Testis (tissue), 3 donors: ENCODE data around the gene KCNJ5. TPM values are rescaled to one million over a fixed set of nuclear protein-coding genes. Genes with fewer than 3 reads are reported as not detected.

Experiments used
- DNase-seq: peaks from one replicate; pipeline ENCODE4 v3.0.0-alpha.2; 2019
- H3K27ac ChIP-seq, 2 donors: fragments of 200-600 bp; sonication (generic); one replicate each; pipeline ENCODE4 v1.5.1; 2019
- H3K27me3 ChIP-seq: fragments of 200-600 bp; sonication (generic); one replicate; pipeline ENCODE4 v1.5.1; 2019
- H3K36me3 ChIP-seq: fragments of 200-600 bp; sonication (generic); one replicate; pipeline ENCODE4 v1.5.1; 2017; ENCODE audit warnings: low read depth; ENCODE audit errors: missing control alignments
- H3K4me1 ChIP-seq: fragments of 200-600 bp; sonication (generic); one replicate; pipeline ENCODE4 v1.5.1; 2019
- H3K4me3 ChIP-seq, 2 donors: fragments of 200-600 bp; sonication (generic); one replicate each; pipeline ENCODE4 v1.5.1; 2017 to 2019
- H3K9me3 ChIP-seq: fragments of 200-600 bp; sonication (generic); one replicate; pipeline ENCODE4 v1.5.1; 2017
- POLR2A ChIP-seq: fragments of 450-650 bp; IDR thresholded peaks from one replicate; pipeline ENCODE4 v1.6.1; 2017; ENCODE audit warnings: antibody characterized with exemption, mild to moderate bottlenecking, moderate library complexity
- WGBS, 2 donors: methylation state at CpG; one replicate each; pipeline ENCODE4 v1.1.5; 2018; 5-methylcytosine and 5-hydroxymethylcytosine counted together
- intact Hi-C: fragments of 100-400 bp; cut with DNase I; formaldehyde crosslinking; loops from one replicate; pipeline ENCODE4 v1.15.1; 2023; ENCODE audit warnings: low total_unique reads
- polyA plus RNA-seq: library from polyadenylated mRNA; stranded (reverse); fragments of 350-450 nt; fragmentation: Illumina TruSeq; extraction: RNeasy Lipid Tissue Mini Kit (QIAGEN cat#74804); gene quantifications from one replicate; pipeline ENCODE4 v1.2.3, GENCODE V29; 2014; ENCODE audit warnings: low read depth, low replicate concordance; ENCODE audit not compliant: insufficient read depth
- total RNA-seq, 2 donors: library from RNA; depleted of rRNA; stranded (reverse); fragments of >200 nt; gene quantifications; one replicate each; pipeline ENCODE4 v1.2.3, GENCODE V29; 2016
- TF ChIP-seq, protein P1 (sequence below), 3 experiments: fragments of 450-650 bp in 2 of 3; fragments of 200-600 bp in 1 of 3; sonication (generic) in 1 of 3; IDR thresholded peaks; one replicate each; pipeline ENCODE4 v1.5.1; 2016 to 2019; ENCODE audit warnings: antibody characterized with exemption in 3 of 3, mild to moderate bottlenecking in 2 of 3, moderate library complexity in 1 of 3

Gene KCNJ5
- total and polyA plus RNA-seq, 3 donors from 2014 or later = 0.55 to 2.1 (median 1.5) TPM

DNA sequence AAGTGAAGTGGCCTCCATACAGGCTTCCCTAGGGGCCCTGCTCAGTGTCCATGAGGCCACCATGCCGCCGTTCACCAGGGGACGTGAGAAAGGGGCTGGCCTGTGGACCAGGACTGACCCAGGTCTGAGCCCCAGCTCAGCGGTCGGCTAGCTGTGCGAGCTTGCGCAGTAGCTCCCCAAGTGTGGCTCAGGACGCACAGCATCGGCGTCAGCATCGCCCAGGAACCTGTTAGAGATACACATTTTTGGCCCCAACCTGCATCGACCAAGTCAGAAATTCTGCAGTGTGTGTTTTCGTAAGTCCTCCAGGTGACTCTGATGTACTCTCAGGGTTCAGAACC lies 51.1 kb downstream of the KCNJ5 start:
- Histone ChIP-seq H3K36me3 (no peaks in the 10 kb centered on the region), H3K4me3 (no peak overlapping the region), H3K4me1 (no peaks in the 10 kb centered on the region), H3K27me3 (no peaks in the 10 kb centered on the region), H3K27ac (no peak overlapping the region), H3K9me3 (no peaks in the 10 kb centered on the region)
- no peak for DNase-seq
- no peak for TF ChIP-seq POLR2A
- TF ChIP-seq, protein P1, sequence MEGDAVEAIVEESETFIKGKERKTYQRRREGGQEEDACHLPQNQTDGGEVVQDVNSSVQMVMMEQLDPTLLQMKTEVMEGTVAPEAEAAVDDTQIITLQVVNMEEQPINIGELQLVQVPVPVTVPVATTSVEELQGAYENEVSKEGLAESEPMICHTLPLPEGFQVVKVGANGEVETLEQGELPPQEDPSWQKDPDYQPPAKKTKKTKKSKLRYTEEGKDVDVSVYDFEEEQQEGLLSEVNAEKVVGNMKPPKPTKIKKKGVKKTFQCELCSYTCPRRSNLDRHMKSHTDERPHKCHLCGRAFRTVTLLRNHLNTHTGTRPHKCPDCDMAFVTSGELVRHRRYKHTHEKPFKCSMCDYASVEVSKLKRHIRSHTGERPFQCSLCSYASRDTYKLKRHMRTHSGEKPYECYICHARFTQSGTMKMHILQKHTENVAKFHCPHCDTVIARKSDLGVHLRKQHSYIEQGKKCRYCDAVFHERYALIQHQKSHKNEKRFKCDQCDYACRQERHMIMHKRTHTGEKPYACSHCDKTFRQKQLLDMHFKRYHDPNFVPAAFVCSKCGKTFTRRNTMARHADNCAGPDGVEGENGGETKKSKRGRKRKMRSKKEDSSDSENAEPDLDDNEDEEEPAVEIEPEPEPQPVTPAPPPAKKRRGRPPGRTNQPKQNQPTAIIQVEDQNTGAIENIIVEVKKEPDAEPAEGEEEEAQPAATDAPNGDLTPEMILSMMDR (IDR thresholded peaks at IDR 0.05) = no peak
- intact Hi-C loops = loop anchor here (5.0 kb wide), 1 partner anchor 60 kb away; no protein-coding TSS in a partner anchor
- WGBS, 2 donors = 91% methylated on average over 13 of the region's 13 CpGs; no CpG with 5 or more reads in 1 of the 2 donors

DNA sequence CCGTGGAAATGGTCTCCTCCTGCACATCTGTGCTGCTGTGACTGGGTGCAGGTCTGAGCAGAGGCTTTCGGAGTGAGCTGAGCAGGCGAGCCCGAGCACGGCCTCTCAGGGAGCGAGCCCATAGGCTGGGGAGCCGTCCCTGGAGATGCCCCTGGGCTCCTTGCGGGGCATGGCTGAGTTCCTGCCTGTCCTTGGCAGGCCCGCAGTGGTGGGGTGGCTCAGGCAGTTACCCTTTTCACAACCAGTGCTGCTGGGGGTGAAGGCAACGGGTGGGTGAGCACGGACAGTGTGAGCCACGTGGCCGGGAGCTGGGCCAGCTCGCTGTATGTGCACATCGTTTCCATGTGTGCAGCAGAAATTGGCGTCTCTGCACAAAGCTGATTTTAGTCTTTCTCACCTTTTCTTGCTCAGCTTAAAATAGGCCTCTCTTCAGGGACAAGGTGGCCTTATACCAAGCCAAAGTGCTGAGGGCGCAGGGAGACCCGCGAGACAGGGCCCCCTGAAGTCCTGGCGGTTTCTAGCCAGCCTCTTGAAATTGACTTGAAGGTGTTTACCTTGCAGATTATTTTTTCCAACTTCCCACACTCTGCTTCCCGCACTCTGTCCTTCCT lies 51.8 kb downstream of the KCNJ5 start, which contains the start of gene TP53AIP1:
Gene TP53AIP1 (minus strand): TSS at position 55 of the 611 bp plus-strand sequence. CDS start 5,053 bp downstream, outside the sequence.
- Histone ChIP-seq H3K4me1 (no peaks in the 10 kb centered on the region), H3K27ac (no peak within 1 kb of the TSS), H3K9me3 (no peaks in the 10 kb centered on the region), H3K36me3 (no peaks in the 10 kb centered on the region), H3K4me3 (no peak within 1 kb of the TSS), H3K27me3 (no peaks in the 10 kb centered on the region)
- intact Hi-C loops = loop anchor here (5.0 kb wide), 1 partner anchor 61 kb away; no protein-coding TSS in a partner anchor
- 57 to 76% methylated on average over 4 to 21 of the region's 21 CpGs for WGBS, 2 donors
- DNase-seq = no peak
- TF ChIP-seq, protein P1 (IDR thresholded peaks at IDR 0.05) = no peak
- no peak for TF ChIP-seq POLR2A

DNA sequence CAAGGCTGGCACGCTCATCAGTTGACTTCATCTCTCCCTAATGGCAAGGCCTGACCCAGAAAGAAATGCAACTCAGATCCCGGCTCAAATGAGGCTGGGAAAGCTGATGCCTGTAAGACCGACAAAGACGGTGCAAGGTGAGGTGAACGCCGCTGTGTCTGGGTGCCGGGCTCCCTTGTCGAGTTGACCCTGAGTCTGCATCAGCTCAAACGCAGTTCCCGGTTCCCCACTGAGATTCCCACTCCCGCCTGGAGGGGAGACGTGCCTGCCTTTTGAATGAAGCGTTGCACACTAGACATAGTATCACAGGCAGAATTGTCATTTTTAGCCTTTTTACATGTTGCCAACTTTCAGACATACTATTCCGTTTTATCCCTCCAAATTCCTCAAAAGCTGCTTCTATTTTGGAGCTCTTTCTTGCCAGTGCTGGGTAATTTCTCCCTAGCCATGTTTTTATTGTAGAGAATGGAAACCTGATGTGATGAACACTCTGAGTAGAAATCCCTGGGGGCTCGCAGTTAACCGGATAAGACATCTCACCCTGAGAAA lies 52.3 kb downstream of the KCNJ5 start:
- DNase-seq = no peak
- intact Hi-C loops = loop anchor here (5.0 kb wide), 1 partner anchor 61 kb away; no protein-coding TSS in a partner anchor
- Histone ChIP-seq H3K9me3 (no peaks in the 10 kb centered on the region), H3K4me1 (no peaks in the 10 kb centered on the region), H3K27ac (no peak overlapping the region), H3K27me3 (no peaks in the 10 kb centered on the region), H3K4me3 (no peak overlapping the region), H3K36me3 (no peaks in the 10 kb centered on the region)
- TF ChIP-seq POLR2A = no peak
- TF ChIP-seq, protein P1 (IDR thresholded peaks at IDR 0.05) = no peak
- 75 to 79% methylated on average over 15 to 16 of the region's 16 CpGs for WGBS, 2 donors

DNA sequence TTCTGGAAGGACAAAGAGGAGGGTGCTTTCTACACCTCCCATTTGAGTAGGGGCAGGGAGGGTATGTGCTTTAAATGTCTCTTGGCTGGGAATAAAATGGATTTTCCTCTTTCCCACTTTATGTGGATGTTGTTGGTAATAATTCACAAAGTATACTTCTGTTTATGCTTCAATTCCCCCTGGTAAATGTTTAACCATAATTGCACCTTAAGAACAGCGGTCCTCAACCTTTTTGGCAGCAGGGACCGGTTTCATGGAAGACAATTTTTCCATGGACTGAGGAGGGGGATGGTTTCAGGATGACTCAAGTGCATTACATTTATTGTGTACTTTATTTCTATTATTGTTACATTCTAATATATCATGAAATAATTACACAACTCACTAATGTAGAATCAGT lies 55.5 kb downstream of the KCNJ5 start:
- 99 to 100% methylated on average over 2 of the region's 2 CpGs for WGBS, 2 donors
- H3K4me1 ChIP-seq = no peaks in the 10 kb centered on the region
- no peak for DNase-seq
- no peaks in the 10 kb centered on the region for H3K36me3 ChIP-seq
- TF ChIP-seq, protein P1 (IDR thresholded peaks at IDR 0.05) = no peak
- TF ChIP-seq POLR2A = no peak
- no peaks in the 10 kb centered on the region for H3K27me3 ChIP-seq
- no peak overlapping the region for H3K27ac ChIP-seq
- intact Hi-C loops = no loop called here
- H3K9me3 ChIP-seq = no peaks in the 10 kb centered on the region
- H3K4me3 ChIP-seq = no peak overlapping the region
